Stimulated activated memory B cell treated with anti-CD40 and anti-IgM and Interleukin-4, amounts not matched to agents 10 μg/mL and 1 μg/mL and 100 μg/mL, for 72 hours (primary cell): ENCODE results near the gene ERCC2.
A peak's percentile ranks its signal among the peaks of the same experiment; 100 is the strongest.

Experiments
- ATAC-seq: fragments of 150-1000 bp; cut with Tn5 transposase; 2 replicates; pipeline ENCODE4 v1.10.0; 2021
- H3K27ac Mint-ChIP-seq: one replicate; pipeline ENCODE4 v1.8.0; 2022; ENCODE audit warnings: mild to moderate bottlenecking, mixed read lengths
- H3K27me3 Mint-ChIP-seq: one replicate; pipeline ENCODE4 v1.8.0; 2022; ENCODE audit warnings: mixed read lengths
- H3K36me3 Mint-ChIP-seq: one replicate; pipeline ENCODE4 v1.8.0; 2022; ENCODE audit warnings: mixed read lengths
- H3K4me1 Mint-ChIP-seq: one replicate; pipeline ENCODE4 v1.8.0; 2022; ENCODE audit warnings: mixed read lengths
- H3K4me3 Mint-ChIP-seq: one replicate; pipeline ENCODE4 v1.8.0; 2022; ENCODE audit warnings: mild to moderate bottlenecking, moderate library complexity, mixed read lengths
- H3K9me3 Mint-ChIP-seq: one replicate; pipeline ENCODE4 v1.8.0; 2022; ENCODE audit warnings: mixed read lengths

The ERCC2 gene

DNA sequence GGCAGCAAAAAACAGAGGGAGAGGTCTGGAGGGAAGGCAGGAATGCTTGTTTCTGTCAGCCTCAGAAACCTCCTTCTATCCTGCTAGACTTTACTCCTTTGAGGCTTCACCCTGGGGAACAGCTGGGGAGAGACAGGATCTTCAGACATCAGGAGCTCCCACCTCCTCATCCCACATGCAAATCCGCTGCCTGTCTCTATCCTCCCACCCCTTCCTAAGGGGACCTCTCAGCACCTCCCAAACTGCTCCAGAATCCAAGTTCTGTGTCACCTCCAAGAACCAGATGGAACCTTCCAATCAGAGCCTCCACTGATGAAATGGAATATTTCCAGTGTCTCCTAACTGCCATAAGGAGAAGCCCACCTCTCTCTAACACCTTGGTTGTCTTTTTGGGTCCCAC lies 9.7 kb upstream of the ERCC2 start:
- no peak for ATAC-seq
- Mint-ChIP-seq H3K4me3 (no peak overlapping the region), H3K27me3 (peaks cover 23% of the 10 kb centered on the region), H3K9me3 (no peaks in the 10 kb centered on the region), H3K4me1 (peaks cover 3% of the 10 kb centered on the region), H3K36me3 (no peaks in the 10 kb centered on the region), H3K27ac (no peak overlapping the region)

GRCh38 chr19:45376045-45376724 lies 5.8 kb upstream of the ERCC2 start:
- no peak for ATAC-seq
- no peak overlapping the region for H3K4me3 Mint-ChIP-seq
- H3K36me3 Mint-ChIP-seq: no peaks in the 10 kb centered on the region
- no peaks in the 10 kb centered on the region for H3K9me3 Mint-ChIP-seq
- H3K27ac Mint-ChIP-seq: no peak overlapping the region
- peaks cover 9% of the 10 kb centered on the region for H3K27me3 Mint-ChIP-seq
- H3K4me1 Mint-ChIP-seq: no peaks in the 10 kb centered on the region

DNA sequence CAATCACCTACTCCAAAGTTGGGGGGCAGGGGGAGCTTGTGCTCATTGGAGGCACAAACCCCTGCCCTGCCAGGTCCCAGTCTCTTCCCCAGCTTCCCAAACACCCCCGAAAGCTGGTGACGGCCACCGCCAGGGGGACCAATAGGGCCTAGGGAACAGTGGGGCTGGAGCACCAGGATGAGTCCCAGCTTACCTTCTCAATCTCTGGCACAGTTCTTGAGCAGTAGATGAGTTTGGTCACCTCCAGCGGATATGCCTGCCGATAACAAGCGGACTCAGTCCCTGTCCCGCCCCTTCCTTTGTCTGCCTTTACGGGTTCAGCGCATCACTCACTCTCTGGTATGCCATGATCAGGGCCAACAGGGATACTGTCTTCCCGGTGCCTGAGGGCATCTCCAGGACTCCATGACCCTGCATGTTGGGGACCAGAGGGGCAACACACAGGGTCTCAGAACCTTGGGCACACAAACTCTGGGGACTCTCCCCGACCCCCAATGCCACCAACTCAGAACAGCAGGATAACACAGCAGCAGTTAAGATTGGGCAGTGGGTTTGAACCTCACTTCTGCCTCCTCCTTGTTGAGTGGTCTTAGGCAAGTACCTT lies 1.5 kb downstream of the ERCC2 start:
- ATAC-seq: no peak
- Mint-ChIP-seq H3K4me3 (no peak overlapping the region), H3K9me3 (no peaks in the 10 kb centered on the region), H3K4me1 (peaks cover 13% of the 10 kb centered on the region), H3K27me3 (no peaks in the 10 kb centered on the region), H3K36me3 (peaks cover 10% of the 10 kb centered on the region), H3K27ac (no peak overlapping the region)

- Mint-ChIP-seq H3K36me3 (peaks cover 15% of the 10 kb centered on the region), H3K4me3 (no peak overlapping the region), H3K4me1 (peaks cover 13% of the 10 kb centered on the region), H3K27ac (no peak overlapping the region), H3K9me3 (no peaks in the 10 kb centered on the region), H3K27me3 (no peaks in the 10 kb centered on the region)
- no peak for ATAC-seq
Observed at GRCh38 chr19:45368127-45368526, 2.2 kb downstream of the ERCC2 start.

DNA sequence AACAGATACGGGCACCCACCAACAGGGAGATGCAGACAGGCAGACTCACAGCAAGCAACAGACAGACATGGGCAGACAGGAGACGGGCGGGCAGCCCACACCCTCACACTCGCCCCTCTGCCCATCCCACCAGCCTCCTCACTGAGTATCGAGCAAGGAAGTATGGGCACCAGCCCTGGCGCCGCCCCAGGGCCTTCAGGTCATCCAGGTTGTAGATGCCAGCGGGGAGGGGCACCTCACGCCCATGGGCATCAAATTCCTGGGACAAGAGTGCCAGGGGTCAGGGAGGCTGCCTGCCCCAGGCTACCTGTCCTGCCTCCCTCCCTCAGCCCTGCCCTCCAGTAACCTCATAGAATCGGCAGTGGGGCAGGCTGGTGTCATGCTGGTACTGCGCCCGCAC lies 5.7 kb downstream of the ERCC2 start:
- Mint-ChIP-seq H3K9me3 (no peaks in the 10 kb centered on the region), H3K27me3 (no peaks in the 10 kb centered on the region), H3K4me3 (no peak overlapping the region), H3K36me3 (peaks cover 38% of the 10 kb centered on the region), H3K27ac (no peak overlapping the region), H3K4me1 (peaks cover 13% of the 10 kb centered on the region)
- ATAC-seq: no peak

DNA sequence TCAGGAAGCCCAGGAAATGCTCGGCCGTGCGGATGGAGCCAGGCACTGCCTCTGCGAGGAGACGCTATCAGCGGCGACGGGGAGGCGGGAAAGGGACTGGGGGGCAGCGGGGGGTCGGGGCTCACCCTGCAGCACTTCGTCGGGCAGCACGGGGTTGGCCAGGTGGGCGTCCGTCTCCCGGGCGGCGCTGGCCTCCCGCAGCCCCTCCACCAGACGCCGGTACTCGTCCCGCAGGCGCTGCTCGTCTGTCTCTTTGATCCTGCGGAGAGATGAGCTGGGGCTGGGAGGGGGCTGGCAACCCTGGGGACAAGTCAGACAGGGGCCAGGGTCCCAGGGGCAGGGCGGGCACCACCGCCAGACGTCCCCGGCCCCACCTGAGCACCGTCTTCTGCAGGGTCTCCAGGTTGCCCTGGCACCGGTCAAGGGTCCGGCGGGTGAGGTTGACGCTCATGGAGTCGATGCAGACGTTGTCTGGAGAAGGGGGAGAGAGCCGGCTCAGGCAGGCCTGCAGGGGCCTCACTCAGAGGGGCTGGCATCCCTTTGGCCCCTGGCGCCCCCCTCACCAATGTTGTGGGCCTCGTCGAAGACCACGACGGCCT lies 6.4 kb downstream of the ERCC2 start:
- Mint-ChIP-seq H3K27ac (no peak overlapping the region), H3K36me3 (peaks cover 45% of the 10 kb centered on the region), H3K9me3 (no peaks in the 10 kb centered on the region), H3K4me1 (peaks cover 10% of the 10 kb centered on the region), H3K4me3 (no peak overlapping the region), H3K27me3 (no peaks in the 10 kb centered on the region)
- peak; percentile 49 for ATAC-seq

GRCh38 chr19:45362291-45362690 lies 8.1 kb downstream of the ERCC2 start:
- no peaks in the 10 kb centered on the region for H3K27me3 Mint-ChIP-seq
- H3K36me3 Mint-ChIP-seq: peaks cover 60% of the 10 kb centered on the region
- no peak overlapping the region for H3K4me3 Mint-ChIP-seq
- H3K27ac Mint-ChIP-seq: no peak overlapping the region
- no peaks in the 10 kb centered on the region for H3K4me1 Mint-ChIP-seq
- no peak for ATAC-seq
- H3K9me3 Mint-ChIP-seq: no peaks in the 10 kb centered on the region

DNA sequence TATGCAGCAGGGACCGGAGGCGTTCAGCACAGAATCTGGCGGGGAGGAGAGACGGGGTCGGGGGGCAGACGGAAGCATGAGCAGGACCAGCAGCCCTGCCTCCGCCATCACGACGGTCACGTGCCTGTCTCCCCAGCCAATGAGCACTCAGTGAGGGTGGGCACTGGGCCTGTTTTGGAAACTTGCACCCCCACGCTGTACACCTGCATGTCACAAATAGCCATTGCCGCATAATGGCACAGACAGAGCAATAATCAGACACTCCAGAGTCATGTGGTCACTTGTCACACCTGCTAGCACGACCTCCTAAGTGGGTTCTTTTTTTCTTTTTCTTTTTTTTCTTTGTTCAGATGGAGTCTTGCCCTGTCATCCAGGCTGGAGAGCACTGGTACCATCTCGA lies 8.8 kb downstream of the ERCC2 start:
- no peak overlapping the region for H3K27ac Mint-ChIP-seq

GRCh38 chr19:45358213-45358792 lies 12.1 kb downstream of the ERCC2 start:
- ATAC-seq: no peak
- H3K27ac Mint-ChIP-seq: no peak overlapping the region

More for the DNA sequence above, 8.8 kb downstream of the ERCC2 start:
- H3K9me3 Mint-ChIP-seq: no peaks in the 10 kb centered on the region
- no peaks in the 10 kb centered on the region for H3K27me3 Mint-ChIP-seq
- ATAC-seq: no peak
- peaks cover 67% of the 10 kb centered on the region for H3K36me3 Mint-ChIP-seq
- no peaks in the 10 kb centered on the region for H3K4me1 Mint-ChIP-seq
- H3K4me3 Mint-ChIP-seq: no peak overlapping the region

GRCh38 chr19:45357445-45357783 lies 13.0 kb downstream of the ERCC2 start:
- ATAC-seq: no peak
- H3K4me3 Mint-ChIP-seq: no peak overlapping the region
- no peak overlapping the region for H3K27ac Mint-ChIP-seq
- peaks cover 80% of the 10 kb centered on the region for H3K36me3 Mint-ChIP-seq
- H3K9me3 Mint-ChIP-seq: no peaks in the 10 kb centered on the region
- H3K27me3 Mint-ChIP-seq: no peaks in the 10 kb centered on the region
- H3K4me1 Mint-ChIP-seq: no peaks in the 10 kb centered on the region

More at GRCh38 chr19:45358213-45358792, 12.1 kb downstream of the ERCC2 start:
- Mint-ChIP-seq H3K36me3 (peaks cover 78% of the 10 kb centered on the region), H3K27me3 (no peaks in the 10 kb centered on the region), H3K4me1 (no peaks in the 10 kb centered on the region), H3K9me3 (no peaks in the 10 kb centered on the region), H3K4me3 (no peak overlapping the region)

GRCh38 chr19:45356760-45357444 lies 13.5 kb downstream of the ERCC2 start:
- Mint-ChIP-seq H3K27me3 (no peaks in the 10 kb centered on the region), H3K4me3 (no peak overlapping the region), H3K36me3 (peaks cover 77% of the 10 kb centered on the region), H3K9me3 (no peaks in the 10 kb centered on the region), H3K4me1 (no peaks in the 10 kb centered on the region), H3K27ac (no peak overlapping the region)
- ATAC-seq: no peak

- Mint-ChIP-seq H3K4me3 (no peak overlapping the region), H3K27me3 (no peaks in the 10 kb centered on the region), H3K36me3 (peaks cover 69% of the 10 kb centered on the region), H3K27ac (no peak overlapping the region), H3K4me1 (no peaks in the 10 kb centered on the region), H3K9me3 (no peaks in the 10 kb centered on the region)
- no peak for ATAC-seq
Observed at GRCh38 chr19:45355910-45356309, 14.5 kb downstream of the ERCC2 start.

DNA sequence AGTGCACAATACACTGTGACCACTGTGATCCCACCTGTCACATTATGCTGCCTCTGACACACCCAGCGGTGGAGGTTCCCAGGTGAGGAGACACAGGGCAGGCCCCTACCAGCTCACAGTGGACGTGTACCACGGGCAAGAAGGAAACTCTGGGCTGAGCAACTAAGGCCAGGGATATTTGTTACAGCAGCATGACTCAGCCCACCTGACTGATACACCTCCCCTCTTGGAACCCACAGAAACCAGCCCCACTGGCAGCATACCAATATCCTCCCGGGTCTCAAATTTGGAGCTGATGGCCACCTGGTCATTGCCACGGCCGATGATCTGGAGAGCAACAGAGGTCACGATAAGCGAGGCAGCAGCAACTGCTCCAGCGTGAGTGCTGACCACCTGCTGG lies 15.0 kb downstream of the ERCC2 start:
- H3K4me1 Mint-ChIP-seq: no peaks in the 10 kb centered on the region
- no peak overlapping the region for H3K4me3 Mint-ChIP-seq
- no peak for ATAC-seq
- no peaks in the 10 kb centered on the region for H3K27me3 Mint-ChIP-seq
- peaks cover 73% of the 10 kb centered on the region for H3K36me3 Mint-ChIP-seq
- no peaks in the 10 kb centered on the region for H3K9me3 Mint-ChIP-seq
- no peak overlapping the region for H3K27ac Mint-ChIP-seq

DNA sequence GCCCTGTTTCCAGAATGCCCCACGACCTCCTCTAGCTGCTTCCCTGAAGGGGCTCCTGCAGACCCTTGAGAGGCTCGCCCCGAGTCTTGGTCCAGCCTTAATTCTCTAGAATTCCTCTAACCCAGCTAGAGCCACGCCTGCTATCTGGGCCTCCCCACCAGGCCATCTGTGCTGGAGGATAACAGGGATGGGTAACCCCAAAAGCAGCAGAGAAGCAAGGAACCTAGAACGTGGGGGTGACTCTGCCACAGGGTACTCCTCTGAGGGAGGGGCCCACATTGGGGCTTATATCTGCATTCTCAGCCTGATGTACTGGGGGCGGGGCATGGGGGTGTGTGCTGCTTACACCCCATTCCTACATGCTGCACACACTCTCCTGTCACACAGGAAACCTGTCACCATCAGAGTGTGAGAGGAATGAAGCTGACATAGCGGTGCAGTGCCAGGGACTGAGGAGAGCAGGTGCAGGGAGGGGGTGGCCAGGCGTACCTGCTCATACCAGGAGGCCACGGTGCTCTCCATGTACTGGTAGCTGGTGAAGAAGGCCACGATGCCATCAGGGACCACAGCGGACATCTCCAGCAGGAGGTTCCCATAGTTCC lies 16.0 kb downstream of the ERCC2 start:
- H3K27me3 Mint-ChIP-seq: no peaks in the 10 kb centered on the region
- ATAC-seq: no peak
- no peak overlapping the region for H3K4me3 Mint-ChIP-seq
- no peak overlapping the region for H3K27ac Mint-ChIP-seq
- H3K4me1 Mint-ChIP-seq: no peaks in the 10 kb centered on the region
- peaks cover 73% of the 10 kb centered on the region for H3K36me3 Mint-ChIP-seq
- H3K9me3 Mint-ChIP-seq: no peaks in the 10 kb centered on the region
